Activated T-helper 2 cell treated with anti-CD3 and anti-CD28 coated beads, Interferon-gamma antibody, Interleukin-2, Interleukin-4, amounts not matched to agents 10 μg/mL and 5 μg/mL and 100 μg/mL, durations not matched to agents 14 hours and 24 hours and 36 hours (primary cell): Measurements from ENCODE around the gene RSPH1. TPM values are rescaled to one million over a fixed set of nuclear protein-coding genes. Genes with fewer than 3 reads are reported as not detected.
A peak's percentile ranks its signal among the peaks of the same experiment; 100 is the strongest.

ENCODE experiments used
- DNase-seq: peaks from one replicate; pipeline ENCODE4 v3.0.0; 2021; ENCODE audit warnings: low spot score
- H3K27ac Mint-ChIP-seq: one replicate; pipeline ENCODE4 v1.8.0; 2021; ENCODE audit warnings: mixed read lengths
- H3K27me3 Mint-ChIP-seq: one replicate; pipeline ENCODE4 v1.8.0; 2021; ENCODE audit warnings: low read depth, mixed read lengths
- H3K36me3 Mint-ChIP-seq: one replicate; pipeline ENCODE4 v1.8.0; 2021; ENCODE audit warnings: low read depth, mixed read lengths
- H3K4me1 Mint-ChIP-seq: one replicate; pipeline ENCODE4 v1.8.0; 2021; ENCODE audit warnings: low read depth, mixed read lengths
- H3K4me3 Mint-ChIP-seq: one replicate; pipeline ENCODE4 v1.8.0; 2021; ENCODE audit warnings: low read depth, mild to moderate bottlenecking, moderate library complexity, mixed read lengths
- H3K9me3 Mint-ChIP-seq: one replicate; pipeline ENCODE4 v1.8.0; 2021; ENCODE audit warnings: mixed read lengths
- intact Hi-C: fragments of 100-400 bp; cut with micrococcal nuclease; formaldehyde crosslinking; loops from one replicate; pipeline ENCODE4 v1.15.1; 2023
- total RNA-seq: library from RNA; stranded (reverse); gene quantifications from 2 replicates; pipeline ENCODE4 v1.2.3, GENCODE V29; 2022

RSPH1 gene
- total RNA-seq, 1 donor from 2014 or later, result not detected

DNA sequence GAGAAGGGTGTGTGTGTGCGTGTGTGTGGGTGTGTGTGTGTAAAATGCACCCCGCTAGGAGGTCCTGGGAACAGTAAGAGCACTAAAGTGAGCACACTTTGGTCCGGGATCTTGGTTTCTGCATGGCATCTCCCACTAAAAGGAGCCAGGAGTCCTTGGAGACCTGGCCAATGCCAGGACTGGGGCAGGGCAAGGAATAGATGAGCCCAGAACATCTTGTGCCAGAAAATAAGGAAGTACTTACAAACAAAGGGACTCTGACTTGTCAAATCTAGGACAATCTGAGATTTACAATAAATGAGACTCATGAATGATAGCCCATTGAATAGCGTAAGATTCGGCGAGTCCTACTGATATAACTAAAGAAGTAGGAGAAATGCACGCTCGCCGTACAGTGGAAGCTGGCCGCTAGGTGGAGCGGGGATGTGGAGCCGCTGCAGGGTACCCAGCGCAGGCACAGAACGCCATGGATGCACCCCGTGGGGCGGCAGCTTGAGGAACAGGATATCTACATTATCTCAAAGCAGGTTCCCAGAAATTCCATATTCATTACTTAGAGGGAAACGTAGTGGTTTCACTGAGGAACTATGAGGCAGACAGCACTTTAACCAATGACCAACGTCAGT lies 24.7 kb upstream of the RSPH1 start:
- Mint-ChIP-seq H3K4me1 (peaks cover 19% of the 10 kb centered on the region), H3K27ac (no peak overlapping the region), H3K27me3 (no peaks in the 10 kb centered on the region), H3K4me3 (no peak overlapping the region), H3K36me3 (peaks cover 81% of the 10 kb centered on the region), H3K9me3 (no peaks in the 10 kb centered on the region)
- intact Hi-C loops, result loop anchor here (10.0 kb wide), 1 partner anchor 286 kb away; no protein-coding TSS in a partner anchor
- no peak for DNase-seq

DNA sequence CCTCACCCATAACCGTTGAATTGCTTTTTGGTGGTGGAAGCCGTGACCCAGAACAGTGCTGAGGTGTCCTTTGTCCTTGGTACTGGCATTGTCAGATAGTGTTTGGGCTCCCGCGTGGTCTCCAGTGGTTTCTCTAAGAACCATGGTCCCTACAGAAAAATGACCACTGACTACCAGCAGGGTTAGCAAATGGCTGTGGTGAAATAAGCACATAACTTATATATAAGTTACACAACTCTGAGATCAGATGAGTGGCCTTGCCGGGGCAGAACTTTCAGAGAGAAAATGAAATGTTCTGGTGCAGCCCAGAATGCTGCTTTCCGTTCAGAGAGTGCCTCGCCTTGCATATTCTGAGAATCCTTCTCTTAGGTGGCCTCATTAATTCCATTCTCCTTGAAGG lies 22.6 kb upstream of the RSPH1 start:
- H3K4me1 Mint-ChIP-seq, result peaks cover 17% of the 10 kb centered on the region
- no peak for DNase-seq
- intact Hi-C loops, result no loop called here
- H3K9me3 Mint-ChIP-seq, result no peaks in the 10 kb centered on the region
- no peak overlapping the region for H3K4me3 Mint-ChIP-seq
- H3K36me3 Mint-ChIP-seq, result peaks cover 62% of the 10 kb centered on the region
- H3K27ac Mint-ChIP-seq, result no peak overlapping the region
- no peaks in the 10 kb centered on the region for H3K27me3 Mint-ChIP-seq

DNA sequence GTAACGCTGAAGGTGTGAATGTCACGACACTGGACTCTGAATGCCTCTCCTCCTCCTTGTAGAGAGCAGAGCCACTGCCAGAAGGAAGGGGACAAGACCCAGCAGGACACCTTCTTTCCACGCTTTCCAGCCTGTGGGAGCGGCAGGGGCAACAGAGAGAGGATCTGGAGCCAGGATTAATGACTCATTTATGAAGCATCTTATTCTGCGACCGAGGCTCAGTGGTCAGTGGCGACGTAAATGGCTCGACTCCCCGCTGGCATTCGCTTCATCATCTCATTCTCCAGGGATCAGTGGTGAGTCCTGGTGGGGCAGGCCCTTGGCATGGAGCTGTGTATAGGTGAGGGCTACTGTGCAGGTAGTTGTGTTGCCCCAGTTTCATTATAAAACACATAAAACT lies 22.2 kb upstream of the RSPH1 start:
- intact Hi-C loops, result no loop called here
- Mint-ChIP-seq H3K4me3 (no peak overlapping the region), H3K27ac (no peak overlapping the region), H3K9me3 (no peaks in the 10 kb centered on the region), H3K36me3 (peaks cover 62% of the 10 kb centered on the region), H3K27me3 (no peaks in the 10 kb centered on the region), H3K4me1 (peaks cover 17% of the 10 kb centered on the region)
- DNase-seq, result no peak

DNA sequence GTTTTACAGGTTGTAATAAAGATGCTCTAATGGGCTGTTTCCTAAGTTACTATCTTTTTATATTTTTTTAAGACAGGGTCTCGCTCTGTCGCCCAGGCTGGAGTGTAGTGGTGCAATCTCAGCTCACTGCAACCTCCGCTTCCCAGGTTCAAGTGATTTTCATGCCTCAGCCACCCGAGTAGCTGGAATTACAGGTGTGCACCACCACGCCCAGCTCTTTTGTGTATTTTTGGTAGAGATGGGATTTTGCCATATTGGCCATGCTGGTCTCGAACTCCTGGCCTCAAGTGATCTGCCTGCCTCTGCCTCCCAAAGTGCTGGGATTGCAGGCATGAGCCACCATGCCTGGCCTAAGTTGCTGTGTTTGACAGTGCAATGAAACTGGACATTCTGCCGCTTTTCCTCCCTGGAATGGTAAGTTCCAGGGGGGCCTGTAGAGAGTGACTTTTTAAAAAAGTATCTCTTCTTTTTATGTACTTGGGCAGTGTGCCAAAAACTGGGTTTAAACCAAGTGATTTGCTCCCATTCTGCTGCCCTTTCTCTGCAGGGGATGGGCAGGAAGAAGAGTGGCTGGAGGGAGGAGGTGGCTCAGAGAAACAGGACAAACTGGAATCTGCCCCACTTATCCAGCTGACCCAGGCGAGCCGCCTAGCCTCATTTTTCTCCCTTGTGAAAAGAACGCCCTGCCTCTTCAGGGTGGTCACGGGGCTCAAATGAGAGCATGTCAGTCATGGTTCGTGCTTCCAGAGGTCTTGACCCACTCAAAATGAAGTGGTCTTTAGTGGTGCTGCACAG lies 19.9 kb upstream of the RSPH1 start:
- H3K9me3 Mint-ChIP-seq, result no peaks in the 10 kb centered on the region
- H3K4me1 Mint-ChIP-seq, result peaks cover 17% of the 10 kb centered on the region
- H3K4me3 Mint-ChIP-seq, result peak overlapping the region; percentile 78
- peaks cover 8% of the 10 kb centered on the region for H3K27me3 Mint-ChIP-seq
- no peak overlapping the region for H3K27ac Mint-ChIP-seq
- intact Hi-C loops, result loop anchor here (2.0 kb wide), 1 partner anchor 13 kb away; no protein-coding TSS in a partner anchor
- H3K36me3 Mint-ChIP-seq, result peaks cover 46% of the 10 kb centered on the region
- no peak for DNase-seq

DNA sequence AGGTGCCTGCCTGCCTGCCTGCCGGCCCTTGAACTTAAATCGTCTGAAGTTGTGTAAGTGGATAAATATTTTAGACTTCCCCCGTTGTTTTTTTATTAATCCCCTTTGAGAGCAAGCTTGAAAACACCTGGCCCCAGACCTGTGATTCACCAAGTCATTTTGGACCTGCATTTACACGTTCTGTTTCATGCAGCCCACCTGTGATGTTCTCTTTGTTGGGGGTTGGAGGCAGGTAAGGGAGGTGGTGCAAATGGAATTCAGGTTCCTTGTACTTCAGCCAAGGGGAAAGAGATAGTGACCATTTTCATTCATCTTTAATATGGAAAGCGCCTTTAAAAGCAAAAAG lies 18.8 kb upstream of the RSPH1 start:
- peaks cover 15% of the 10 kb centered on the region for H3K4me1 Mint-ChIP-seq
- H3K9me3 Mint-ChIP-seq, result no peaks in the 10 kb centered on the region
- H3K36me3 Mint-ChIP-seq, result peaks cover 36% of the 10 kb centered on the region
- peak overlapping the region; percentile 20 for H3K27ac Mint-ChIP-seq
- intact Hi-C loops, result loop anchor here (2.0 kb wide), 1 partner anchor 14 kb away; no protein-coding TSS in a partner anchor
- peak overlapping the region; percentile 78 for H3K4me3 Mint-ChIP-seq
- peaks cover 12% of the 10 kb centered on the region for H3K27me3 Mint-ChIP-seq
- no peak for DNase-seq

DNA sequence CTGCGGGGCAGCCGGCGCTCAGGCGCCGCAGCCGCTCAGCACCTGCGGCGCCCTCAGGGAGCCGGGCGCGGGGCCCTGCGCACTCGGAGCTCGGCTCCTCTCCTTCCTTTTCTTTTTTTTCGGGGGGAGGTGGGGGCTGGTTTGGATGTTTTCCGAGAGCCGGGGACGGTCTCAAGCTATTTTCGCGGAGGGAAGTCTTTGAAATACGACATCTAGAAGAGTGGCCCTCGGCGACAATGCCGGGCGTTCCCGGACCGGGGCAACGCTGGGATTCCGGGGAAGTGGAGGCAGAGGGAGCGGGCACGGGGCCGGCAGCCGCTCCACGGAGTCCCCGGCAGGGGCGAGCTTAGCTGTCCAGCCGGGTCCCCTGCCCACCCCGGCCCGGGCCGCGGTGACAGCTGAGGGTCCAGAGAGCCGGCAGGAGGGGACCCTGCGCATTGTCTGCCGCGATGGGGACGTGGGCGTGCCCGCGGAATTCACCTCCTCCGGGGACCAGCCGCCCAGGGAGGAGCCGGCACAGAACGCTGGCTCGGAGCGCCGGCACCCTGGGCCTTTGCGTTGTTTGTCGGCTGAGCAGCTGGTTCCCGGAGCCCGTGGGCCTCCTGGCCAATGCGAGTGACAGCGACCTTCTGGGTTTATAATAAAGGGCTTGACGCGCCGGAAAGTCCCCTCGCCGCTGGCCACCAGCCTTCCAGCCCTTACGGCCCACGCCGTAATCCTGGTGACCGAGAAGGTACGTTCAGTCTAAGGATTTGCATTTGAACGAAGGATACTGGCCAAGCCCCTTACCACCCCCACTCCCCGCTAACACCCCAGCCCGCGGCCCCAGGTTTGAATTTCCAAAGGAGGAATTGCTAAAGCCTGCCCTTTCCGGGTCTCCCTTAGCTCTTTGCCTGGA lies 18.2 kb upstream of the RSPH1 start:
- intact Hi-C loops, result loop anchor here (2.0 kb wide), 1 partner anchor 15 kb away; no protein-coding TSS in a partner anchor
- DNase-seq, result peak; percentile 43
- H3K27ac Mint-ChIP-seq, result peak overlapping the region; percentile 49
- H3K4me3 Mint-ChIP-seq, result peak overlapping the region; percentile 78
- peaks cover 30% of the 10 kb centered on the region for H3K36me3 Mint-ChIP-seq
- peaks cover 16% of the 10 kb centered on the region for H3K27me3 Mint-ChIP-seq
- no peaks in the 10 kb centered on the region for H3K9me3 Mint-ChIP-seq
- peaks cover 13% of the 10 kb centered on the region for H3K4me1 Mint-ChIP-seq

DNA sequence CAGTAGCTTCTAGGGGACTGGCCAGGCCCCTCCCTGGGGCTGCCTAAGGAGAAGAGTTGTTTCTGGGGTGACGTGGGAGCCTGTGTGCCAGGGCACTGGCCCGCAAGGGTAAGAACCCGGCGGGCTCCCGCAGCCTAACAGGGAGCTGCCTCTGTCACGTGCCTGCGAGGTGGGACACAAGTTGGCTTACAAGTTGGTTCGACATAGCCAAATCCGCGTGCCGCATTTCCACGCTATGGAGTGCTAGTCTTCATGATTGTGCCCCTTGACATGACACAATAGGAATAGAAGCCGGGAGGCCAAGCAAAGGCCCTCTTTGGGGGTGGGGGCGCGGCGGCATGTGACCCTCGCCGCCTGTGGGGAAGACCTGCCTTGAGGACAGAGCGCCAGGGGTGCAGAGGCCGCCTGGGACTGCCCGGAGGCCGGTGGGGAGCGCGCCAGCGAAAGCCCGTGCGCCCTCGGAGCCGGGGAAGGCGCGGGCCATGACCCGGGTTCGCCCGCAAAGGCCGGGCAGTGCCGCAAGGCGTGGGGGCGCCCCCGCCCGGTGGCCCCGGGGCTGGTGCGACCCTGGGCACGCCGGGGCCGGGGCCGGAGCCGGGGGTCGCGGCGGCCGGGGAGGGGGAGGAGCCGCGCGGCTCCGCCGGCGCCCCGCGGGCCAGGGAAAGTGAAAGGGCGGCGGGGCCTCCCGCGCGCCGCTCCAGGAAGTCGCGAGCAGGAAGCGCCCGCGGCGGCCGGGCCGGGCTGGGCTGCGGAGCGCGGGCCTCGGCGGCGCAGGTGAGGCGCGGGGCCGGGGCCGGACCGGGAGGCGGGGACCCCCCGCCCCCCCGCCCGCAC lies 17.3 kb upstream of the RSPH1 start, which contains the start of gene SLC37A1:
SLC37A1 (plus strand) TSS at position 702 of the 834 bp plus-strand sequence. CDS start 4,603 bp downstream, outside the sequence.
- no peaks in the 10 kb centered on the region for H3K9me3 Mint-ChIP-seq
- peak within 1 kb of the TSS; percentile 78 for H3K4me3 Mint-ChIP-seq
- H3K27me3 Mint-ChIP-seq, result peaks cover 18% of the 10 kb centered on the region
- DNase-seq, result peak; percentile 40
- peak within 1 kb of the TSS; percentile 66 for H3K27ac Mint-ChIP-seq
- intact Hi-C loops, result no loop called here
- peaks cover 13% of the 10 kb centered on the region for H3K4me1 Mint-ChIP-seq
- H3K36me3 Mint-ChIP-seq, result peaks cover 22% of the 10 kb centered on the region

DNA sequence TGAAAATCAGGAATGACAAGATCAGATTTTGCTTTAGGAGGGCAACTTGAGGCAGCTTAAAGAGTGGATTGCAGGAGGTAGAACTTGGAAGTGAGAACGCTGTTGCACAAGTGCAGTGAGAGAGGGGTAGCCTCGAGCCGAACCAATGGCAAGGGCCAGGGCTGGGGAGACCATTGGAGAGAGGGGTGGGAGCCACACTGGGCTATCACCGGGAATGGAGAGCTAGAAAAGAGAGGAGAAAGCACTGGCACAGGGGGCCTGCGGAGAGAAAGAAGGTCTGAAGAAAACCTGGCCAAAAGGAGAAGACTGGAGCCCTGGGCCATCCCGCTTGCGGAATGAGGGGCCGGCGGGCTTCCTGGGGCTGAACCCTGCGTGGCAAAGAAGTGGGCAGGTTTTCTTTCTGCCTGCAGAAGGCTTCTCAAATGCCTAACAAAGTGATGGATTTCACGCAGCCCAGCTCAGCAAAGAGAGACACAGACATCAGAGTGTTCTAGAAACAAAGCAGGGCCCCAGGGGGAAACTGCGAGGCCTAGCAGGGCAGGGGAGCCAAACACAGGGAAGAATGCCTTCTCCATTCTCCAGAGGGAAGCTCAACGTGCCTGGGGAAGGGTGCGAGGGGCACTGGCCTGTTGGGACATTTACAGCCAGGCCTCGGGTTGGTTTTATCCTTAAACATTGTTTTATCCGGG lies 16.5 kb upstream of the RSPH1 start:
- peak overlapping the region; percentile 77 for H3K4me3 Mint-ChIP-seq
- H3K27me3 Mint-ChIP-seq, result peaks cover 21% of the 10 kb centered on the region
- H3K9me3 Mint-ChIP-seq, result no peaks in the 10 kb centered on the region
- H3K4me1 Mint-ChIP-seq, result peaks cover 14% of the 10 kb centered on the region
- intact Hi-C loops, result no loop called here
- H3K36me3 Mint-ChIP-seq, result peaks cover 14% of the 10 kb centered on the region
- peak overlapping the region; percentile 37 for H3K27ac Mint-ChIP-seq
- no peak for DNase-seq

DNA sequence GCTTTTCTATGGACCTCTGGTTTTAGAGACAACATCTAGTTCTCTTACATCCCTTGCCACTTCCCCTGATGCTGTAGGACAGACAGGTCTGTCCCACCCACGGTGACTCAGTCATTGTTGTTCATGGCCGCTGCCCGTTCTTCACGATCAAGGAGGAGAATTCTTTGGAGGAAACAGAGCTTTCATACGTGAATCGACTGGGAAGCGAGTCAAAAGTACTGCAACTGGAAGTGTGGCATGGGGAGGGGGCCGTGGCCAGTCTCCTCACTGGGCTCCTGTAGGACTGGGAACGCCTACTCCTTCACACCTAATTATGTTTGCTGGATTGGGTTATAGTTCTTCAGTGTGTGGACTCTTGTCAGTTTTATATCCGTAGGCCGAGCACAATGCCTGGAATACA lies 13.2 kb upstream of the RSPH1 start:
- peaks cover 2% of the 10 kb centered on the region for H3K4me1 Mint-ChIP-seq
- no peak overlapping the region for H3K4me3 Mint-ChIP-seq
- DNase-seq, result no peak
- peaks cover 41% of the 10 kb centered on the region for H3K27me3 Mint-ChIP-seq
- H3K36me3 Mint-ChIP-seq, result no peaks in the 10 kb centered on the region
- intact Hi-C loops, result no loop called here
- H3K27ac Mint-ChIP-seq, result no peak overlapping the region
- no peaks in the 10 kb centered on the region for H3K9me3 Mint-ChIP-seq

DNA sequence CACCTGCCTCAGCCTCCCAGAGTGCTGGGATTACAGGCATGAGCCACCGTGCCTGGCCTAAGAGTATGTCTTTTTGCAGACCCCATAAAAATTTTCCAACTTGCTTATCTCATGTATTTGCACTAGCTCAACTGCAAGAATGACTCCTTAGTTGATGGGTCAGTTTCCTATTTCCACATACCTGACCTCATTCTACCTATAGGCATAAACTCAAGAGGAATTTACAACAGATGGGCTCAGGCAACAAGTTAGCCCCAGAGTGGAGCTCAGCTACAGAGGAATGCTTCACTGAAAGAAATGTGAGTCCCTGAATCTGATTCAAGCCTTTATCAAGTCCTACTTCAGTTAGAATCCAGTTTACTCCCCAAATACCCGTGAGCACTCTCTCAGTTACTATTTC lies 12.3 kb upstream of the RSPH1 start:
- no peak overlapping the region for H3K27ac Mint-ChIP-seq
- H3K9me3 Mint-ChIP-seq, result no peaks in the 10 kb centered on the region
- H3K27me3 Mint-ChIP-seq, result peaks cover 41% of the 10 kb centered on the region
- intact Hi-C loops, result no loop called here
- no peak for DNase-seq
- H3K4me1 Mint-ChIP-seq, result peaks cover 5% of the 10 kb centered on the region
- no peak overlapping the region for H3K4me3 Mint-ChIP-seq
- no peaks in the 10 kb centered on the region for H3K36me3 Mint-ChIP-seq

DNA sequence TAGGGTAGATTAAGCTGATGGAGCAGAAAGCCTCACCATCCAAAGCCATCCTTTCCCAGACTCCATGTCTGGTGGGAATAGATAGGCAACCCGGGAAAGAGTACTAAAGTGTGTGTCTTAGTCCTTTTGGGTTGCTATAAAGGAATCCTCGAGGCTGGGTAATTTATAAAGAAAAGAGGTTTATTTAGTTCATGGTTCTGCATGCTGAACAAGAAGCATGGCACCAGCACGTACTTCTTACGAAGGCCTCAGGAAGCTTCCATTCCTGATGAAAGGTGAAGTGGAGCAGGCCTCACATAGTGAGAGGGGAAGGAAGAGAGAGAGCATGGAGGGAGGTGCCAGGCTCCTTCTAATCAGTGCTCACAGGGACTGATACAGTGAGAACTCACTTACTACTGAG lies 11.4 kb upstream of the RSPH1 start:
- peaks cover 5% of the 10 kb centered on the region for H3K4me1 Mint-ChIP-seq
- no peak overlapping the region for H3K27ac Mint-ChIP-seq
- peaks cover 41% of the 10 kb centered on the region for H3K27me3 Mint-ChIP-seq
- no peaks in the 10 kb centered on the region for H3K9me3 Mint-ChIP-seq
- intact Hi-C loops, result no loop called here
- no peak for DNase-seq
- no peak overlapping the region for H3K4me3 Mint-ChIP-seq
- no peaks in the 10 kb centered on the region for H3K36me3 Mint-ChIP-seq
